ENCODE data around the gene FARSB.
"Not testable (repeated sequence)": the region's sequence is repeated elsewhere in the genome, so short reads cannot be mapped to it uniquely, and the experiment has no call there.

The FARSB gene

GRCh38 chr2:222655787-222656525 lies at the start of gene FARSB:
Gene FARSB, minus strand, starts transcription at chr2:222656092. Its CDS starts 19 bp downstream, at chr2:222656073.
- Histone ChIP-seq H3K27me3 (replicated peaks; ENCODE audit: control insufficient read depth, insufficient read depth, low read length) (no peaks in the 10 kb centered on the region), H3K9me3 (ENCODE audit: control insufficient read depth, low read length) (no peaks in the 10 kb centered on the region), H3K4me3 (ENCODE audit: low read length) (peak within 1 kb of the TSS; percentile 95), H3K9ac (ENCODE audit: low read length) (peak within 1 kb of the TSS; percentile 100), H3K4me1 (ENCODE audit: control insufficient read depth, insufficient read depth, low read length) (peaks cover 19% of the 10 kb centered on the region), H3K36me3 (ENCODE audit: control insufficient read depth, insufficient read depth, low read length, severe bottlenecking) (no peaks in the 10 kb centered on the region)
- DNase-seq (ENCODE audit: low read depth), result peak; percentile 98

DNA sequence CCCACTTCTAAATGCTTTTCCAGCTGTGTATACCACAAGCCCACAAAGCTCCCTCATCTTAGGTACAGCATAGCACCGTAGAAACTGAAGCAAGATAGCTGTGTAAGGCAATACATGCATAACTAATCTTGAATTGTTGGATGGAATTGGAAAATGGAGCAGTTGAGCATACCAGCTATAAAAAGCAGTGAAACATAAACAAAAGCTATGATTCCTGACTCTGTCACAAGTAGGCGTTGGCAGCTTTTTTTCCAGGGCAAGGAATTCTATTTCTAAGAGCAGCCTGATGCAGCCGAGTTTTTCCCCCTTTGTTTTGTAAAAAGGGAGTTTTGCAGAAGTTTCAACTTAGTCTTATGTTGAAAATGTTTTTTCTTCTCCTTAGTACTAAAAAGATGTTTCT lies 48.0 kb upstream of the FARSB start:
- Histone ChIP-seq H3K4me3 (ENCODE audit: low read length) (no peak overlapping the region), H3K9ac (ENCODE audit: low read length) (no peak overlapping the region), H3K36me3 (ENCODE audit: control insufficient read depth, insufficient read depth, low read length, severe bottlenecking) (peaks cover 41% of the 10 kb centered on the region), H3K9me3 (ENCODE audit: control insufficient read depth, low read length) (no peaks in the 10 kb centered on the region), H3K4me1 (ENCODE audit: control insufficient read depth, insufficient read depth, low read length) (peaks cover 19% of the 10 kb centered on the region), H3K27me3 (replicated peaks; ENCODE audit: control insufficient read depth, insufficient read depth, low read length) (no peaks in the 10 kb centered on the region)
- DNase-seq (ENCODE audit: low read depth), result peak; percentile 81

DNA sequence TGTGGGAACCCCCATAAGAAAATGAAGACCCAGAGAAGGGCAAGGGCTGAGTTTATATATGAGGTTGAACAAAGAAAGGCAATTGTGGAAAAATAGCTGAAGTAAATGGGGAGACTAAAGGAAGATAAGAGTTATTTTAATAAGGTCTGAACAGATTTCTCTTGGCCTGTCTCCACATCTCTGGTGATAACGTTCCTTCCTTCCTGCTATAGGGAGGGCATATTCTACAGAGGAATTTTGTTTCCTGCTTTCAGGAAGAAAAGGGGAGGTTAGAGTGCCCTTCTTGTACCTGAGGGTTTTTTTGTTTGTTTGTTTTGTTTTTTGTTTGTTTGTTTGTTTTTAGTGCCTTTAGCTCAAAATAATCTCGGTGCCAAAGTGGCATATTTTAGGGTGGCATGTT lies 47.2 kb upstream of the FARSB start:
- Histone ChIP-seq H3K27me3 (replicated peaks; ENCODE audit: control insufficient read depth, insufficient read depth, low read length) (no peaks in the 10 kb centered on the region), H3K36me3 (ENCODE audit: control insufficient read depth, insufficient read depth, low read length, severe bottlenecking) (peaks cover 48% of the 10 kb centered on the region), H3K4me1 (ENCODE audit: control insufficient read depth, insufficient read depth, low read length) (peaks cover 12% of the 10 kb centered on the region), H3K9me3 (ENCODE audit: control insufficient read depth, low read length) (no peaks in the 10 kb centered on the region), H3K4me3 (ENCODE audit: low read length) (no peak overlapping the region), H3K9ac (ENCODE audit: low read length) (no peak overlapping the region)
- DNase-seq (ENCODE audit: low read depth), result no peak

GRCh38 chr2:222701721-222702131 lies 45.8 kb upstream of the FARSB start:
- Histone ChIP-seq H3K4me1 (ENCODE audit: control insufficient read depth, insufficient read depth, low read length) (peaks cover under 1% of the 10 kb centered on the region), H3K9ac (ENCODE audit: low read length) (no peak overlapping the region), H3K27me3 (replicated peaks; ENCODE audit: control insufficient read depth, insufficient read depth, low read length) (no peaks in the 10 kb centered on the region), H3K4me3 (ENCODE audit: low read length) (no peak overlapping the region), H3K36me3 (ENCODE audit: control insufficient read depth, insufficient read depth, low read length, severe bottlenecking) (peaks cover 58% of the 10 kb centered on the region), H3K9me3 (ENCODE audit: control insufficient read depth, low read length) (no peaks in the 10 kb centered on the region)
- DNase-seq (ENCODE audit: low read depth), result no peak

- Histone ChIP-seq H3K27me3 (replicated peaks; ENCODE audit: control insufficient read depth, insufficient read depth, low read length) (no peaks in the 10 kb centered on the region), H3K9me3 (ENCODE audit: control insufficient read depth, low read length) (no peaks in the 10 kb centered on the region), H3K4me3 (ENCODE audit: low read length) (no peak overlapping the region), H3K36me3 (ENCODE audit: control insufficient read depth, insufficient read depth, low read length, severe bottlenecking) (peaks cover 60% of the 10 kb centered on the region), H3K9ac (ENCODE audit: low read length) (no peak overlapping the region), H3K4me1 (ENCODE audit: control insufficient read depth, insufficient read depth, low read length) (no peaks in the 10 kb centered on the region)
- no peak for DNase-seq (ENCODE audit: low read depth)
These were observed 45.3 kb upstream of the FARSB start for GRCh38 chr2:222701233-222701632.

- Histone ChIP-seq H3K4me1 (ENCODE audit: control insufficient read depth, insufficient read depth, low read length) (no peaks in the 10 kb centered on the region), H3K27me3 (replicated peaks; ENCODE audit: control insufficient read depth, insufficient read depth, low read length) (no peaks in the 10 kb centered on the region), H3K9me3 (ENCODE audit: control insufficient read depth, low read length) (no peaks in the 10 kb centered on the region), H3K4me3 (ENCODE audit: low read length) (no peak overlapping the region), H3K36me3 (ENCODE audit: control insufficient read depth, insufficient read depth, low read length, severe bottlenecking) (peaks cover 70% of the 10 kb centered on the region), H3K9ac (ENCODE audit: low read length) (no peak overlapping the region)
- no peak for DNase-seq (ENCODE audit: low read depth)
These were observed 42.4 kb upstream of the FARSB start for GRCh38 chr2:222698276-222698675.

- no peak for DNase-seq (ENCODE audit: low read depth)
These were observed 37.9 kb upstream of the FARSB start for GRCh38 chr2:222693837-222694236.

GRCh38 chr2:222693413-222693812 lies 37.5 kb upstream of the FARSB start:
- DNase-seq (ENCODE audit: low read depth); H3K9ac ChIP-seq (ENCODE audit: low read length); H3K4me3 ChIP-seq (ENCODE audit: low read length); H3K27me3 ChIP-seq (replicated peaks; ENCODE audit: control insufficient read depth, insufficient read depth, low read length); H3K9me3 ChIP-seq (ENCODE audit: control insufficient read depth, low read length): not testable (repeated sequence)
- Histone ChIP-seq H3K36me3 (ENCODE audit: control insufficient read depth, insufficient read depth, low read length, severe bottlenecking) (peaks cover 63% of the 10 kb centered on the region), H3K4me1 (ENCODE audit: control insufficient read depth, insufficient read depth, low read length) (peaks cover 14% of the 10 kb centered on the region)

More at GRCh38 chr2:222693837-222694236, 37.9 kb upstream of the FARSB start:
- no peak overlapping the region for H3K9ac ChIP-seq (ENCODE audit: low read length)
- no peaks in the 10 kb centered on the region for H3K27me3 ChIP-seq (replicated peaks; ENCODE audit: control insufficient read depth, insufficient read depth, low read length)
- peaks cover 9% of the 10 kb centered on the region for H3K4me1 ChIP-seq (ENCODE audit: control insufficient read depth, insufficient read depth, low read length)
- H3K36me3 ChIP-seq (ENCODE audit: control insufficient read depth, insufficient read depth, low read length, severe bottlenecking), result peaks cover 66% of the 10 kb centered on the region
- H3K4me3 ChIP-seq (ENCODE audit: low read length), result no peak overlapping the region
- H3K9me3 ChIP-seq (ENCODE audit: control insufficient read depth, low read length), result no peaks in the 10 kb centered on the region

GRCh38 chr2:222690564-222691200 lies 34.8 kb upstream of the FARSB start:
- Histone ChIP-seq H3K4me3 (ENCODE audit: low read length) (no peak overlapping the region), H3K9ac (ENCODE audit: low read length) (no peak overlapping the region), H3K4me1 (ENCODE audit: control insufficient read depth, insufficient read depth, low read length) (peaks cover 16% of the 10 kb centered on the region), H3K9me3 (ENCODE audit: control insufficient read depth, low read length) (no peaks in the 10 kb centered on the region), H3K27me3 (replicated peaks; ENCODE audit: control insufficient read depth, insufficient read depth, low read length) (no peaks in the 10 kb centered on the region), H3K36me3 (ENCODE audit: control insufficient read depth, insufficient read depth, low read length, severe bottlenecking) (peaks cover 39% of the 10 kb centered on the region)
- DNase-seq (ENCODE audit: low read depth), result peak; percentile 92

- no peak for DNase-seq (ENCODE audit: low read depth)
- Histone ChIP-seq H3K9ac (ENCODE audit: low read length) (peak overlapping the region; percentile 3), H3K4me1 (ENCODE audit: control insufficient read depth, insufficient read depth, low read length) (peaks cover 16% of the 10 kb centered on the region), H3K36me3 (ENCODE audit: control insufficient read depth, insufficient read depth, low read length, severe bottlenecking) (peaks cover 29% of the 10 kb centered on the region), H3K9me3 (ENCODE audit: control insufficient read depth, low read length) (no peaks in the 10 kb centered on the region), H3K4me3 (ENCODE audit: low read length) (no peak overlapping the region), H3K27me3 (replicated peaks; ENCODE audit: control insufficient read depth, insufficient read depth, low read length) (no peaks in the 10 kb centered on the region)
These were observed 33.4 kb upstream of the FARSB start for GRCh38 chr2:222689322-222689721.

DNA sequence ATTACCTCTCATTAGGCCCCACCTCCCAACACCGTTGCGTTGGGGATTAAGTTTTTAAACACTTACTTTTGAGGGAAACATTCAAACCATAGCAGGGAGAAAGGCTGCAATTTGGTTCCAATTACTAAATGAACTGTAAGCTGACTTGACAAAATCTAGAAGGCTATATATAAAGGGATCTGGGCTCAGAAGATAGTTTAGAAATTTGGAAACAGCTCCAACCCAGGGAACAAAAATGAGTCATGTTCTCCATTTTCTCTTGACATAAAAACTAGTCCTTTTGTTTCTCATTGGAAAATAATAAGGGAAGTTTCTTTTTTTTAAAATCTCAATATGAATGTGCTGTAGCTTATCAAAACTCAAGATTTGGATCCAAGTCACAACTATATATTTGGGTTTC lies 33.0 kb upstream of the FARSB start:
- Histone ChIP-seq H3K4me3 (ENCODE audit: low read length) (no peak overlapping the region), H3K9ac (ENCODE audit: low read length) (peak overlapping the region; percentile 3), H3K4me1 (ENCODE audit: control insufficient read depth, insufficient read depth, low read length) (peaks cover 16% of the 10 kb centered on the region), H3K36me3 (ENCODE audit: control insufficient read depth, insufficient read depth, low read length, severe bottlenecking) (peaks cover 25% of the 10 kb centered on the region), H3K27me3 (replicated peaks; ENCODE audit: control insufficient read depth, insufficient read depth, low read length) (no peaks in the 10 kb centered on the region), H3K9me3 (ENCODE audit: control insufficient read depth, low read length) (no peaks in the 10 kb centered on the region)
- DNase-seq (ENCODE audit: low read depth), result peak; percentile 69

All from adipocyte (in vitro differentiated cells).